ENCODE results near the gene ANKRD12.
"Not testable (repeated sequence)": the region's sequence is repeated elsewhere in the genome, so short reads cannot be mapped to it uniquely, and the experiment has no call there.

ANKRD12 gene

DNA sequence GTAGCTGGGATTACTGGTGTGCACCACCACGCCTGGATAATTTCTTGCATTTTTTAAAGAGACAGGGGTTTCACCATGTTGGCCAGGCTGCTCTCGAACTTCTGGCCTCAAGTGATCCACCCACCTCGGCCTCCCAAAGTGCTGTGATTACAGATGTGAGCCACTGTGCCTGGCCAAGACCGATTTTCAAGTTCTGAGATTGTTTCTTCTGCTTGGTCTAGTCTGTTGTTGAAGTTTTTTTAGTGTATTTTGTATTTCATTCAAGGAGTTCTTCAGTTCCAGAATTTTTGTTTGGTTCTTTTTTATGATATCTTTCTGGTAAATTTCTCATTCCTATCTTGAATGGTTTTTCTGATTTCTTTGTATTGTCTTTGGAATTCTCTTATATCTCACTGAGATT is 96.4 kb downstream of the ANKRD12 start:
- FAIRE-seq (no peak), DNase-seq (ENCODE audit: insufficient read length, low spot score) (no peak)
- TF ChIP-seq POLR2A (IDR thresholded peaks at IDR 0.05; ENCODE audit: low read depth, low read length): no peak

DNA sequence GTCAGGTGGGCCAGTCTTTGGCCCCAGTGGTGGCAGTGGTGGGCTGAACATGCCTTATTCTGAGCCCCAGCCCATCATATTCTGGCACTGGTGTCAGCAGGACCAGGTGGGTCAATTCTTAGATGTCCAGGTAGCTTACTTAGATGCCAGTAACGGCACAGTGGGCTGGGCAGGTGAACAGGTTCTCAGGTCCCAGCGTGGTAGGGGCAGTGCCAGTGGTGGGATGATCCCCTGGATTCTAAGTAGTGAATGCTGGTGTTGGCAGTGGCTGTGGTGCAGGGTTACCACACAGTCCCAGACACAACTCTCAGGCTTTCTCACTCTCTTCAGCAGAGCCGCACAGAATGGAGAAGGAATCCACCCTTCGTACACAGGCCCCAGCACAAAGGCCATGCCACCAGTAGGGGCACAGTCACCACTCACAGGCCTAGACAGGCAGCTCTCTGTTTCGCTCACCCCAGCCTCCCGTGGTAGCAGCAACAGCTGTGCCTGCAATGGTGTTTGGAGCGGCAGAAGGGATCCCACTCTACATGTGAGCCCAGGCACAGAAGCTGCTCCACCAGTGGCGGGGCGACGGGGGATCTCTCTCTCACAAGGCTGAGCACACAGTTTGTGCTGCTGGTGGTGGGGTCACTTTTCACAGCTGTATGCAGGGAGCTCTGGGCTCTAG is 97.3 kb downstream of the ANKRD12 start:
- no peak for FAIRE-seq
- no peak for DNase-seq (ENCODE audit: insufficient read length, low spot score)
- no peak for TF ChIP-seq POLR2A (IDR thresholded peaks at IDR 0.05; ENCODE audit: low read depth, low read length)

GRCh38 chr18:9234528-9234927 is 97.9 kb downstream of the ANKRD12 start:
- FAIRE-seq (no peak), DNase-seq (ENCODE audit: insufficient read length, low spot score) (no peak)
- no peak for TF ChIP-seq POLR2A (IDR thresholded peaks at IDR 0.05; ENCODE audit: low read depth, low read length)

DNA sequence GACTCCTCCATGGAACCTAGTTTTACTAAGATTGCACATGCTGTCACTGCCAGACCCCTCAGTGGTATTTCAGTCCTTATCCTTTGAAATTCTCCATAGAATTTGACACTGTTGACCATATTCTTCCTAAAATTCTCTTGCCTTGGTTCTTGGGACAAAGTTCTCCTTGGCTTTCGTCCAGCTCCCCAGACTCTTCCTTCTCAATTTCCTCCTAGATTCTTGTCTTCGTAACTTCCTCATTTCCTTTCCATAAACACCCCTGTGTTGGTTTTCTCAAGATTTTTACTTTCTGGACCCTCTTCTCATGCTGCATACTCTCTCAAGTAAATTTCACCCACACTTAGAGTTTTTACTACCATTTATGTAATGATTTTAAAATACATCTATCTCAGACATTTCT is 101.4 kb downstream of the ANKRD12 start:
- DNase-seq (ENCODE audit: insufficient read length, low spot score) (no peak), FAIRE-seq (no peak)
- no peak for TF ChIP-seq POLR2A (IDR thresholded peaks at IDR 0.05; ENCODE audit: low read depth, low read length)

DNA sequence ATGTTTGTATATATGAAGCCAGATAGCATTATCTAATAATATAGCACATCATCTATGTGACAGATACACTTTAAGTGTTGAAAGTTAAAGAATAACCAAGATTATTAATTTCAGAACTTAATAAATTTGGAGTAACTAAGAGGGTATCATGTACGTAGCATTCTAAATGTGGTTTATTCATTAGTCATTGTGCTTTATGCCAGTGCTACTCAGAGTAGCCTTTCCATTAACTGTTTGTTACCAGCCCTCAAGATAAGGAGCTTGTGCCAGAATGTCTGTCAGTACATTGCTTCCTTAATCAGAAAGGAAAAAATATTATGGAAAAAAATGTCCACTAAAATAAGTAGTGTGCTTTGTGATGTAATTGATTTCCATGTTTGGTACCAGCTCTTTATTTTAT is 103.1 kb downstream of the ANKRD12 start:
- TF ChIP-seq POLR2A (IDR thresholded peaks at IDR 0.05; ENCODE audit: low read depth, low read length): no peak
- FAIRE-seq: no peak
- no peak for DNase-seq (ENCODE audit: insufficient read length, low spot score)

DNA sequence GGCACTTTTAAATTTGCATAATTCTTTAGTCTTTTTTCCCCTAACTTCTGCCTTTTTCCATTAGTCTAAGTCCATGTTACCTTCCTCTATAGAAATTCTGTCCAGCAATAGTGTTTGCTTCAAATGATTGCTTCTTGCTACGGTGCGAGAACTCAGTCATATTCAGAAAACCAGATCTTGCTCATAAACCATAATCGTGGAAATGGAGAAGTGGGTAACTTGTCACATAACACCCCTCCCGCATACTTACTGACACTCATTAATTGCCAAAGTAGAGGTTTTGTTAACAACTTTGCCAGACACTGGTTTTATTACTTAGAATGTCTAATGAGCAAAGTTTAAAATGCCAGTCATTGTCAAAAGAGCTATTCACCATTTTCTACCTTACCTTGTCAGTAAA is 103.7 kb downstream of the ANKRD12 start:
- TF ChIP-seq POLR2A (IDR thresholded peaks at IDR 0.05; ENCODE audit: low read depth, low read length): no peak
- FAIRE-seq: no peak
- no peak for DNase-seq (ENCODE audit: insufficient read length, low spot score)

DNA sequence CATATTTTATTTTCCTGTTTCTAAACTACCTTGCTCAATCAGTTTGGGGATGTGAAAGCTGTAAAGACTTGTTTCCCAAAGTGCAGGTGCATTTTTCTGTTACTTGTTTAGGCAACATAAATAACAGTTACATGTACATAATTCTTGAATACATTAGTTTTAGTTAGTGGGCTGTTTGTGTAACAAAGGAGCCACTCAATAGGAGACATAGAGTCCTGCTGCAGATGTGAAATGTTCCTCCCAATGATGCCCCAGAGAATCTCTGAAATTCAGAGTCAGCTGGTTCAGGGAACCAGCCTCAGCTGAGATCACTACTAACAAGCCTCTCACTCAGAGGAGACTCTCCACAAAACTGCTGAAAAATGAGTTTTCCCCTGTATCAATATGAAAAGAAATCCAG is 106.4 kb downstream of the ANKRD12 start:
- DNase-seq (ENCODE audit: insufficient read length, low spot score): no peak
- TF ChIP-seq POLR2A (IDR thresholded peaks at IDR 0.05; ENCODE audit: low read depth, low read length): no peak
- FAIRE-seq: no peak

DNA sequence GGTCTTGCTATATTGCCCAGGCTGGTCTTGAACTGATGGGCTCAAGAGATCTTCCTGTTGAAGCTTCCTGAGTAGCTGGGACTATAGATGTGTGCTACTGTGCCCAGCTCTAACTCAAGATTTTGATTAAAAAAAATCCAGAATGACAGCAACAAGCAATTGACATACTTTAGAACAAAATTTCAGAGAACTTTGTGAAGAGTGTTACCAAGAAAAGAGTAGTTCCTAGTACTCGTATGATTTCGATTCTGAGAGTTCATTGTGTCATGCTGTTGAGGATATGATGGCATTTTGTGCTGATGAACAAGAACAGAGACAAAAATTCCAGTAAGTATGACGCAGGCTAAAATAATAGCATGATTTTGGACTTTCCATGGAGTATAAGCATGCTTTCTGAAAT is 107.8 kb downstream of the ANKRD12 start:
- TF ChIP-seq POLR2A (IDR thresholded peaks at IDR 0.05; ENCODE audit: low read depth, low read length): no peak
- FAIRE-seq (no peak), DNase-seq (ENCODE audit: insufficient read length, low spot score) (no peak)

DNA sequence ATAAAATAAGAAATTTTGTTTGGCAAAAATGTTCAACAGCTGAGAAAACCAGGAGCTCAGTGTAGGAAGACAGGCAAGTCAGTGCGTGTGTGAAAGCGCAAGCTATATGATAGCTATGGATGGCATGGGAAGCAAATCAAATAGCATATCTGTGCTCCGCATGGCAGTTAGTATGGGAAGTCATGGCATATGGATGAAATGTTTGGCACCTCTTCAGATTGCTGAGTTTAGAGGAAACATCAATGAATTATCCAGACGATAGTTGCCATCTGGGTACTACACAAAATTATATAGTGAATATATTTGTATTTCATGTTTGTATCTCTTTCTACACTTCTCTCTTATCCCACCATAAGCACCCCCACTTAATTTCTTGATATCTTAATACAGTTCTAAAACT is 112.1 kb downstream of the ANKRD12 start:
- no peak for DNase-seq (ENCODE audit: insufficient read length, low spot score)
- no peak for TF ChIP-seq POLR2A (IDR thresholded peaks at IDR 0.05; ENCODE audit: low read depth, low read length)
- FAIRE-seq: no peak

- TF ChIP-seq POLR2A (IDR thresholded peaks at IDR 0.05; ENCODE audit: low read depth, low read length): no peak
- FAIRE-seq (no peak), DNase-seq (ENCODE audit: insufficient read length, low spot score) (no peak)
Measured at GRCh38 chr18:9249254-9249653, 112.7 kb downstream of the ANKRD12 start.

DNA sequence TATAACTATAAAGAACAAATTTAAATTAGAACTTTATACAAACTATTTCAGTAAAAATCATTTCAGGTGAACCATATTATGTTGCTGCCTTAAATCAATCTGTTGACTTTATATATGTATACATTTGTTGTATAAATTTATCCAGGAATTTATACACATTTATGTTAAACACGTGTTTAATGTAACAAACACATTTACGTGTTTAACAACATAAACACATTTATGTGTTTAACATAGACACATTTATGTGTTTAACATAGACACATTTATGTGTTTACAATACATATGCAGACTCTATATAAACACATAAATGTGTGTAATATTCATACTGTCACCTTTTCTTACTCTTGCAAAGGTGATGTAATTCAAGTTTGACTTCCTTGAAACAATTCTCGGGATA is 122.6 kb downstream of the ANKRD12 start:
- FAIRE-seq (peak; percentile 41), DNase-seq (ENCODE audit: insufficient read length, low spot score) (no peak)
- TF ChIP-seq POLR2A (IDR thresholded peaks at IDR 0.05; ENCODE audit: low read depth, low read length): no peak

DNA sequence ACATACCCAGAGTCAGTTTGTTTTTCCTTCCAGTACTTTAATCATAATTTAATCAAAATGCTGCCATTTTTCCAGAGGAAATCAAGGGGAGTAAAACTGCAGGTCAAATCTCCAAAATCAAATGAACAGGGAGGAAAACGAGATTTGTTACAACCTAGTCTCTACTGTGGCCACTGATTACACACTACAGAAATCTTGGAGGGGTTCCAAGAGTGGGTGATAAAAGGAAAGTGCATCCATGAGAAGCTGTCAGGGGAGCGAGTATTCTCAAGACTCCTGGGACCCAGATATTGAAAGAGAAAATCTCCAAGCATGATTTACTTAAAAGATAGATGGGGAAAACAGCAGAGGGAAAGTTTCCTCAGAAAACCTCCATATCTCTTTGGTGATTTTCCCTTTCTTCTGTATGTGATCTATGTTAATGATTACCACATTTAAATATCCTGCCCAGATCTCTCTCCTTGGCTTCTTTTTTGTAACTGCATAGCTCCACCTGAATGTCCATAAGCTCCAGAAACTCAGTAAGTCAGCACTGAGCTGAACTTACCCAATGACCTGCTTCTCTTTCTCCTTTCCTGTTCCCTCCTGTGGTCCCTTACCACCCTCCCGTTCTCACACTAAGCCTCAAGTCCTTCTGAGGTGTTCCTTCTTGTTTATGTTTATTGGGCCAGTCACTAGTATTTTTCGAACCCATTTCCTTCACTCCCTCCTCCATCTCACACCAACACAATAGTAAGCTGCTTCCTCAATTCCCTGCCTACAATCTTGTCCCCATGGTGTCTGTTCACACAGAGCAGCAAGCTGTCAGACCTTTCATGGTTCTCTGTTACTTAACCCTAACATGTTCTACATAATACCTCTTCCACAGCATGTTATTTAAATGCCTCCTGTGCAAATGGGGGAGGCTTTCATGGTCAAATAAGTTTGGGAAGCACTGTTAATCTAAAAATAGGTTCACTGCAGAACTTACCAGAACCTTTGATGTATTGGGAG is 124.1 kb downstream of the ANKRD12 start:
- FAIRE-seq (peak; percentile 41), DNase-seq (ENCODE audit: insufficient read length, low spot score) (no peak)
- TF ChIP-seq POLR2A (IDR thresholded peaks at IDR 0.05; ENCODE audit: low read depth, low read length): no peak

GRCh38 chr18:9263264-9263663 is 126.7 kb downstream of the ANKRD12 start:
- DNase-seq (ENCODE audit: insufficient read length, low spot score): no peak
- no peak for TF ChIP-seq POLR2A (IDR thresholded peaks at IDR 0.05; ENCODE audit: low read depth, low read length)
- FAIRE-seq: no peak

- DNase-seq (ENCODE audit: insufficient read length, low spot score); FAIRE-seq: not testable (repeated sequence)
Measured at GRCh38 chr18:9264797-9265196, 128.2 kb downstream of the ANKRD12 start.

DNA sequence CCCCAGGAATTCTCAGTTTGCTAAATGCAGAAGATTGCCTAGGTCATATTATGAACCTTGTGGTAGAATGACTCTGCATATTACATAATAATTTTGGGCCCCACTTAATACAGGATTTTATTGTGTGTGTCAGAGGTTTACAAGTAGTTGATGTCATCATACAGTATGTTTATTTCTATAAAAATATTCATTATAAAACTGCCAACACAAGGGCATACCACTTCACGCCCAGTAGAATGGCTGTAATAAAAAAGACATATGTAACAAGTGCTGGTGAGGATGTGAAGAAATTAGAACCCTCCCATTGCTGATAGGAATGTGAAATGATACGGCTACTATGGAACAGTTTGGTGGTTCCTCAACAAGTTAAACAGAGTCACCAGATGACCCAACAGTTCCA is 136.6 kb downstream of the ANKRD12 start:
- no peak for FAIRE-seq
- no peak for DNase-seq (ENCODE audit: insufficient read length, low spot score)
- no peak for TF ChIP-seq POLR2A (IDR thresholded peaks at IDR 0.05; ENCODE audit: low read depth, low read length)

All from H54 (cell line).